Left lung (tissue), 14 donors: Measurements from ENCODE around the gene MYADM. TPM values are rescaled to one million over a fixed set of nuclear protein-coding genes. Genes with fewer than 3 reads are reported as not detected.

Source experiments
- ATAC-seq: fragments of 200-7000 bp; cut with Tn5 transposase; one replicate; pipeline ENCODE4 v1.9.1; 2020; ENCODE audit warnings: moderate library complexity
- DNase-seq, 4 donors: peaks; one replicate each; pipeline ENCODE4 v3.0.0-alpha.2; 2013 to 2020
- H3K27ac ChIP-seq, 2 donors: fragments of 200-600 bp; sonication (generic) in 1 of 2; one replicate each; pipeline versions ENCODE4 v1.5.0 to v1.8.0; 2020 to 2021
- H3K27me3 ChIP-seq, 2 donors: fragments of 200-600 bp; sonication (generic) in 1 of 2; one replicate each; pipeline versions ENCODE4 v1.5.0 to v1.8.0; 2020 to 2021
- H3K36me3 ChIP-seq, 2 donors: fragments of 200-600 bp; sonication (generic) in 1 of 2; one replicate each; pipeline versions ENCODE4 v1.5.0 to v1.8.0; 2020 to 2021
- H3K4me1 ChIP-seq, 2 donors: fragments of 200-600 bp; one replicate each; pipeline ENCODE4 v1.8.0; 2021
- H3K4me3 ChIP-seq, 2 donors: fragments of 200-600 bp; sonication (generic) in 1 of 2; one replicate each; pipeline versions ENCODE4 v1.5.0 to v1.8.0; 2020 to 2021; ENCODE audit warnings: mild to moderate bottlenecking in 1 of 2
- H3K9me3 ChIP-seq, 2 donors: fragments of 200-600 bp; sonication (generic) in 1 of 2; one replicate each; pipeline versions ENCODE4 v1.5.0 to v1.8.0; 2020 to 2021
- intact Hi-C, 2 donors: fragments of 100-400 bp; cut with DNase I; formaldehyde crosslinking; loops; one replicate each; pipeline versions ENCODE4 v1.11.2 to v1.14.2; 2022
- long read RNA-seq, 12 donors: library from polyadenylated mRNA in 2 of 12; unstranded in 2 of 12; transcript quantifications; one replicate each; pipeline ENCODE4 v2.0.0 and lab custom pipeline, GENCODE V29; 2019 to 2026
- polyA plus RNA-seq, 6 donors: library from polyadenylated mRNA; unstranded; fragments of 120-200 nt; gene quantifications; one replicate each; pipeline ENCODE4 v1.2.1, GENCODE V29; 2013; ENCODE audit not compliant: insufficient read length in 6 of 6
- total RNA-seq, 2 donors: library from RNA; stranded (reverse); fragmentation: NEBNext Ultra II Directional; extraction: Animal tissue kit (Norgen Biotek cat#: 25700); gene quantifications; one replicate each; pipeline ENCODE4 v1.2.1, GENCODE V29; 2021
- TF ChIP-seq, protein P1 (sequence below), 2 donors: fragments of 200-600 bp; sonication (generic) in 1 of 2; IDR thresholded peaks; one replicate each; pipeline versions ENCODE4 v1.5.0 to v1.8.0; 2021; ENCODE audit warnings: antibody characterized with exemption in 2 of 2
- donor health status: DM: no; HTN: yes; CAD: no.
- donor health status: DM: no; HTN: no; CAD: no.

MYADM gene, protein sequence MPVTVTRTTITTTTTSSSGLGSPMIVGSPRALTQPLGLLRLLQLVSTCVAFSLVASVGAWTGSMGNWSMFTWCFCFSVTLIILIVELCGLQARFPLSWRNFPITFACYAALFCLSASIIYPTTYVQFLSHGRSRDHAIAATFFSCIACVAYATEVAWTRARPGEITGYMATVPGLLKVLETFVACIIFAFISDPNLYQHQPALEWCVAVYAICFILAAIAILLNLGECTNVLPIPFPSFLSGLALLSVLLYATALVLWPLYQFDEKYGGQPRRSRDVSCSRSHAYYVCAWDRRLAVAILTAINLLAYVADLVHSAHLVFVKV
- 100 to 1,000 TPM; 164 to 197 TPM for total RNA-seq
- polyA plus RNA-seq = 100 to 1,000 TPM in 2 of 6 donors, 10 to 100 TPM in 4; 58.9 to 111 (median 89.3) TPM
- long read RNA-seq, donor 1, transcript MYADM-204 (3 exons, 3,056 nt) = major isoform, 29 of 153 reads
- long read RNA-seq, donor 1, transcript MYADM-202 (2 exons, 1,492 nt) = minor isoform, 21 of 153 reads
- long read RNA-seq, donor 1, partial matches to known transcripts = 99 of 153 reads
- long read RNA-seq, donor 1, other reads (novel, unspliced or antisense) = 0 of 153 reads
- long read RNA-seq, donor 2, transcript MYADM-202 (2 exons, 1,492 nt) = major isoform, 24 of 55 reads
- long read RNA-seq, donor 2, transcript MYADM-207 (3 exons, 1,009 nt) = minor isoform, 7 of 55 reads
- long read RNA-seq, donor 2, transcript MYADM-204 (3 exons, 3,056 nt) = minor isoform, 21 of 55 reads
- long read RNA-seq, donor 2, partial matches to known transcripts = 0 of 55 reads
- long read RNA-seq, donor 2, other reads (novel, unspliced or antisense) = 0 of 55 reads
- long read RNA-seq, donor 3, transcript MYADM-204 (3 exons, 3,056 nt) = major isoform, 7 of 19 reads
- long read RNA-seq, donor 3, partial matches to known transcripts = 5 of 19 reads
- long read RNA-seq, donor 3, other reads (novel, unspliced or antisense) = 0 of 19 reads
- long read RNA-seq, donor 4, partial matches to known transcripts = 0 of 5 reads
- long read RNA-seq, donor 4, other reads (novel, unspliced or antisense) = 4 of 5 reads
- long read RNA-seq, donor 5, transcript MYADM-204 (3 exons, 3,056 nt) = minor isoform, 18 of 42 reads
- long read RNA-seq, donor 5, transcript MYADM-202 (2 exons, 1,492 nt) = major isoform, 20 of 42 reads
- long read RNA-seq, donor 5, partial matches to known transcripts = 0 of 42 reads
- long read RNA-seq, donor 5, other reads (novel, unspliced or antisense) = 0 of 42 reads
- long read RNA-seq, donor 6, transcript MYADM-202 (2 exons, 1,492 nt) = major isoform, 9 of 20 reads
- long read RNA-seq, donor 6, transcript MYADM-204 (3 exons, 3,056 nt) = major isoform, 9 of 20 reads
- long read RNA-seq, donor 6, partial matches to known transcripts = 0 of 20 reads
- long read RNA-seq, donor 6, other reads (novel, unspliced or antisense) = 0 of 20 reads
- long read RNA-seq, donor 7, transcript MYADM-204 (3 exons, 3,056 nt) = major isoform, 5 of 8 reads
- long read RNA-seq, donor 7, partial matches to known transcripts = 0 of 8 reads
- long read RNA-seq, donor 7, other reads (novel, unspliced or antisense) = 0 of 8 reads
- long read RNA-seq, donor 8, transcript MYADM-204 (3 exons, 3,056 nt) = major isoform, 18 of 34 reads
- long read RNA-seq, donor 8, transcript MYADM-202 (2 exons, 1,492 nt) = minor isoform, 12 of 34 reads
- long read RNA-seq, donor 8, partial matches to known transcripts = 0 of 34 reads
- long read RNA-seq, donor 8, other reads (novel, unspliced or antisense) = 0 of 34 reads
- long read RNA-seq, donor 9 = 0 reads
- long read RNA-seq, donor 10 = 0 reads
- long read RNA-seq, donor 11 = 0 reads
- long read RNA-seq, donor 12, transcript MYADM-202 (2 exons, 1,492 nt) = minor isoform, 8 of 23 reads
- long read RNA-seq, donor 12, transcript MYADM-204 (3 exons, 3,056 nt) = major isoform, 12 of 23 reads
- long read RNA-seq, donor 12, partial matches to known transcripts = 0 of 23 reads
- long read RNA-seq, donor 12, other reads (novel, unspliced or antisense) = 0 of 23 reads

DNA sequence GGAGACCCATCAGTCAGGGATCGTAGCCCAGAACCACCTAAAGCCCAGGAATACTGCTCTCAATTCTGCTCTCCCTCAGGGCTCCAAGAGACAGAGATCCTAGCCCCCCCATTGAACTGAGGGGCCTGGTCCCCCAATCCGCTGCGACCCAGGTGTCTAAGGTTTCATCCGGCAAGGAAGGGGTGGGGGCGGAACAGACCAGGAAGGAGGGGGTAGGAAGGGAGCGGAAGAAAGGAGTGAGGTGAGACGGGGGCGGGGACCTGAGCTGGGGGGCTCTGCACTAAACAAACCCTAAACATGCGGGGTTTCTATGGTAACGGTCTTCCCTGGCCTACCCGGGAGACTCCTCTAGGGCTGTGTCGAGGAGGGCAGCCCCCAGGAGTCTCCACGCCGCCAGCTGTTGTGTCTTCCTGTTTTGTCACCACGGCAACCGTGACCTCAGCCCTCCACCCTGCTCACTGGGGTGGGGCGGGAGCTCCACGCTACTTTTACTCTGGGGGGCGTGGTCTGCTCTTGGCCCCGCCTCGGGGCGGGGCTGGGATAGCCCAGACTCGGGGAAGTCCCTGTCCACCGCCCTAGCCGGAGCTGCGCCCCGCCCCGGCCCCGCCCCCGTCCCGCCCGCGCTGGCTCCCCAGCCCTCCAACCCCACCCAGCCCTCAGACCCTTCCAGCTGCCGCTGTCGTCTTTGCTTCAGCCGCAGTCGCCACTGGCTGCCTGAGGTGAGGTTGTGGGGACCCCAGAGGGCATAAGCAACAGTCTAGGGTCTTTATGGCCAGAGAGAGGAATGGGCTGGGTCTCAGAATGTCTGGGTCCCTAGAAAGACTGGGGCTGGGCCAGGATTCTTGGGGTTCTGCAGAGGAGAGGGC, at the start of gene MYADM:
TSS of gene MYADM (plus strand) at position 659 of the 866 bp plus-strand sequence. CDS start 5,647 bp downstream, outside the sequence.
- intact Hi-C loops = no loop called here
- peak; percentile 86 for ATAC-seq
- H3K9me3 ChIP-seq = no peaks in the 10 kb centered on the region
- TF ChIP-seq, protein P1, sequence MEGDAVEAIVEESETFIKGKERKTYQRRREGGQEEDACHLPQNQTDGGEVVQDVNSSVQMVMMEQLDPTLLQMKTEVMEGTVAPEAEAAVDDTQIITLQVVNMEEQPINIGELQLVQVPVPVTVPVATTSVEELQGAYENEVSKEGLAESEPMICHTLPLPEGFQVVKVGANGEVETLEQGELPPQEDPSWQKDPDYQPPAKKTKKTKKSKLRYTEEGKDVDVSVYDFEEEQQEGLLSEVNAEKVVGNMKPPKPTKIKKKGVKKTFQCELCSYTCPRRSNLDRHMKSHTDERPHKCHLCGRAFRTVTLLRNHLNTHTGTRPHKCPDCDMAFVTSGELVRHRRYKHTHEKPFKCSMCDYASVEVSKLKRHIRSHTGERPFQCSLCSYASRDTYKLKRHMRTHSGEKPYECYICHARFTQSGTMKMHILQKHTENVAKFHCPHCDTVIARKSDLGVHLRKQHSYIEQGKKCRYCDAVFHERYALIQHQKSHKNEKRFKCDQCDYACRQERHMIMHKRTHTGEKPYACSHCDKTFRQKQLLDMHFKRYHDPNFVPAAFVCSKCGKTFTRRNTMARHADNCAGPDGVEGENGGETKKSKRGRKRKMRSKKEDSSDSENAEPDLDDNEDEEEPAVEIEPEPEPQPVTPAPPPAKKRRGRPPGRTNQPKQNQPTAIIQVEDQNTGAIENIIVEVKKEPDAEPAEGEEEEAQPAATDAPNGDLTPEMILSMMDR (IDR thresholded peaks at IDR 0.05) = no peak
- DNase-seq = peak; percentile 99 to 100 (median 99)
- no peaks in the 10 kb centered on the region for H3K36me3 ChIP-seq
- H3K27me3 ChIP-seq = no peaks in the 10 kb centered on the region
- peaks cover 3 to 53% of the 10 kb centered on the region in 2 donors for H3K4me1 ChIP-seq
- peak within 1 kb of the TSS; percentile 89 to 95 for H3K27ac ChIP-seq
- H3K4me3 ChIP-seq = peak within 1 kb of the TSS; percentile 71 to 83

DNA sequence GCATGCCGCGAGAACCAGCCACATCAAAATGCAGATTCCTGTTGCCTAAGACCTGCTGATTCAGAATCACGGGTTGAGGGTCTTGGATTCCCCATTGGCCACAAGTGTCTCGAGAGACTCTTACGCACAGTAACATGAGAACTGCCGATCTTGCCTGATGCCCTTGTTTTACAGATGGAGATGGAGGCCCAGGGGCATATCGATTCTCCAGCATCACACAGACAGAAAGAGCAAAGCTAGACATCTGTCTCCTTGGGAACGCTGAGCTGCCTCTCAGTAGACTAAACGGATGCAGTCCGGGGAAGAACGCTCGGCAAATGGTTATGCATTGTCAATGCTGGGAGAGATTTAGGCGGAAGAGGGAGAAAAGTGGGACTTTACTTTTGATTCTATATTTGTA, 48.9 kb upstream of the MYADM start:
- H3K4me3 ChIP-seq = no peak overlapping the region
- TF ChIP-seq, protein P1 (IDR thresholded peaks at IDR 0.05) = no peak
- no peak for ATAC-seq
- H3K4me1 ChIP-seq = peaks cover 0 to 9% of the 10 kb centered on the region in 2 donors
- intact Hi-C loops = no loop called here
- peak in 1 of 4 donors; percentile 2 for DNase-seq
- H3K9me3 ChIP-seq = no peaks in the 10 kb centered on the region
- H3K27ac ChIP-seq = no peak overlapping the region
- peaks cover 0 to 2% of the 10 kb centered on the region in 2 donors for H3K27me3 ChIP-seq
- H3K36me3 ChIP-seq = peaks cover 0 to 17% of the 10 kb centered on the region in 2 donors

DNA sequence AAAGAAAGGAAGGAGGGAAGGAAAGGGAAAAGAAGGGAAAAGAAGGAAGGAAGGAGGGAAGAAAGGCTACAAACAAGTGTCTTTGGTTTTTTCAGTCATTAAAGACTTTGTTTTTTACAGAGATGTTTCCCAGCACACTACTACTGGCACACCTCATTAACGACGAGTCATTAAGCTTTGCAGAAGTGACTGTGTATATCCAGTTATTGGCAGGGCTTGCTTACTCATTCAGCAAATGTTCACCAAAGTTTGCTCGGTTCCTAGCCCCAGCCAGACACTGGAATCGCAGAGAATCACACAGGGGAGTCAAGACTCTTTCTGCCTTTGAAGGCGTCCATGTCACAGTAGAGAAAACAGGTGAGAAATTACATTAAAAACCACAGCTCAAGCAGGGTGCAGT, 47.8 kb upstream of the MYADM start:
- Histone ChIP-seq H3K9me3 (no peaks in the 10 kb centered on the region), H3K4me3 (no peak overlapping the region), H3K36me3 (peaks cover 0 to 6% of the 10 kb centered on the region in 2 donors), H3K27me3 (peaks cover 0 to 13% of the 10 kb centered on the region in 2 donors), H3K27ac (peak overlapping the region in 1 of 2 donors; percentile 41), H3K4me1 (peaks cover 0 to 14% of the 10 kb centered on the region in 2 donors)
- TF ChIP-seq, protein P1 (IDR thresholded peaks at IDR 0.05) = no peak
- ATAC-seq (no peak), DNase-seq (no peak)
- intact Hi-C loops = no loop called here
